GM12874 (cell line): ENCODE results near the gene CFLAR.
A peak's percentile ranks its signal among the peaks of the same experiment; 100 is the strongest.

Experiments
- TF ChIP-seq, protein P1 (sequence below): IDR thresholded peaks from 2 replicates; pipeline ENCODE4 v1.5.1; 2011; ENCODE audit warnings: low read depth, mild to moderate bottlenecking, control low read depth, low read length, moderate library complexity; ENCODE audit not compliant: insufficient read depth

CFLAR gene

GRCh38 chr2:201171259-201171814, 55.4 kb downstream of the CFLAR start:
- TF ChIP-seq, protein P1, sequence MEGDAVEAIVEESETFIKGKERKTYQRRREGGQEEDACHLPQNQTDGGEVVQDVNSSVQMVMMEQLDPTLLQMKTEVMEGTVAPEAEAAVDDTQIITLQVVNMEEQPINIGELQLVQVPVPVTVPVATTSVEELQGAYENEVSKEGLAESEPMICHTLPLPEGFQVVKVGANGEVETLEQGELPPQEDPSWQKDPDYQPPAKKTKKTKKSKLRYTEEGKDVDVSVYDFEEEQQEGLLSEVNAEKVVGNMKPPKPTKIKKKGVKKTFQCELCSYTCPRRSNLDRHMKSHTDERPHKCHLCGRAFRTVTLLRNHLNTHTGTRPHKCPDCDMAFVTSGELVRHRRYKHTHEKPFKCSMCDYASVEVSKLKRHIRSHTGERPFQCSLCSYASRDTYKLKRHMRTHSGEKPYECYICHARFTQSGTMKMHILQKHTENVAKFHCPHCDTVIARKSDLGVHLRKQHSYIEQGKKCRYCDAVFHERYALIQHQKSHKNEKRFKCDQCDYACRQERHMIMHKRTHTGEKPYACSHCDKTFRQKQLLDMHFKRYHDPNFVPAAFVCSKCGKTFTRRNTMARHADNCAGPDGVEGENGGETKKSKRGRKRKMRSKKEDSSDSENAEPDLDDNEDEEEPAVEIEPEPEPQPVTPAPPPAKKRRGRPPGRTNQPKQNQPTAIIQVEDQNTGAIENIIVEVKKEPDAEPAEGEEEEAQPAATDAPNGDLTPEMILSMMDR: no peak

GRCh38 chr2:201172279-201172678, 56.3 kb downstream of the CFLAR start:
- TF ChIP-seq, protein P1: no peak

DNA sequence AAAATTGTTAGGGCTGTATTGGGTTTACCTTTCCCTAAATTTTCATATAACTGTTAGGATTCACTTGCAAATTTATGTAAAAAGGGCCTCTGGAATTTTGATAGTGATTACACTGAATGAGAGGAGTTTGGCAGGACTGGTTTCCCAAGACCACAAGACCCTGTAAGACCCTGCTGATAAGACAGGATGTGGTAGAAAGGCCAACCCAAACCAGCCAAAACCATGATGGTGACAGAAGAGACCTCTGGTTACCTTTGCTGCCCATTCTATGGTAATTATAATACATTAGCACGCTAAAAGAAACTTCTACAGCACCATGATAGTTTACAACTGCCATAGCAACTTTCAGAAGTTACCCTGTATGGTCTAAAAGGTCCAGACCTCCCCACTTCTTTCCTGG, 58.7 kb downstream of the CFLAR start:
- TF ChIP-seq, protein P1: no peak

- TF ChIP-seq, protein P1: no peak
Observed at GRCh38 chr2:201176081-201176481, 60.1 kb downstream of the CFLAR start.

DNA sequence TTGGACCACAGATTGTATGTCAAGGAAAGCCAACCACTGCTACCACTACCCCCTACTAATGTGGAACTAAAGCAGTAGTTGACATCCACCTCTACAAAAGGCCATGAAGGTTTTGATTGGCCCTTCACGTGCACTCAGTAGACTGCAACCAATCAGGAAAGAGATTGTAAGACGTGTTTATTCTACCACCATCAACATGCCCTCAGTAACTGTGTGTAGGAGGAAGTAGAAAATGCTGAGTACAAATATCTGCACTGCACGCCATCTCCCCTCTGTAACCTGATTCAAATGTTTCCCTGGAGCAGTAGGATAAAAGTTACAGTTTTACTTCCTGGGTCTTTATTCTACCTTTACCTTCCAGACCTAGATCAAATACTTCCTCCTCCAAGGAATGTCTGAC, 64.0 kb downstream of the CFLAR start:
- TF ChIP-seq, protein P1: no peak

DNA sequence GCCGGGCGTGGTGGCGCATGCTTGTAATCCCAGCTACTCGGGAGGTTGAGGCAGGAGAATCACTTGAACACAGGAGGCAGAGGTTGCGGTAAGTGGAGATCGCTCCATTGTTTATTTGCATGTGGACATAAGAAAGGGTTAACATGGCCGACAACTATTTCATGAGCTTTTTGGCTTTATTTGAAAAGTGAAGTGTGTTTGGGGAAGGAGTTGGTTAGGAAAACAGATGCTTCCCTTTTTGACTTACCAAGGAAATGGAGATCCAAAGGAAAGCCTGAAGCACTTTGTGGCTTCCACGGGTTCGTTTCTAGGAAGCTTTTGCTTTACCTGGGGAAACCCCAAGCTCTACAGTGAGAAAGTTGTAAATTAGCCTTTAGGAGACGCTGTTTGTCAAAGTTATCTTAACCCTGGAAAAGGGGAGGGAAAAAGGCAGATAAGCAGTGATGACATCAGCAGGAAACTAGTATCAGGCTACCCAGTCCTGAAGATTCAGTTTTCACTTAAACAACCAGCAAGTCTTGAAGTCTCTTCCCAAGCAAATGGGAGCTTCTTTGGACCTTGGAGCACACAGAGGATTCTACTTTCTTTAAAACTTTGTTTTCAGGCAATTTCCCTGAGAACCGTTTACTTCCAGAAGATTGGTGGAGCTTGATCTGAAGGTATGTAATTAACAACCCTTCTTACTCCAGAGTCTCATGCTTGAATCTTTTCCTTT, 66.8 kb downstream of the CFLAR start, which contains the start of gene CASP10:
TSS of gene CASP10 (plus strand) at position 492 of the 715 bp plus-strand sequence. CDS start 2,637 bp downstream, outside the sequence.
- TF ChIP-seq, protein P1: peak; percentile 65

GRCh38 chr2:201183365-201183727, 67.4 kb downstream of the CFLAR start:
- TF ChIP-seq, protein P1: no peak
